ENCODE results near the gene TLE6. TPM values are rescaled to one million over a fixed set of nuclear protein-coding genes. Genes with fewer than 3 reads are reported as not detected.

The TLE6 gene
- total and polyA plus RNA-seq, 2 of the 8 experiments (the other 6 are each of a cell fraction or from before 2014, with no cell fraction given) = 2.5 to 2.9 TPM

GRCh38 chr19:2998642-2999041, 21.3 kb downstream of the TLE6 start:
- H4K91ac ChIP-seq (replicated peaks; ENCODE audit: insufficient read length, low read length) = no peak overlapping the region
- H3K14ac ChIP-seq (ENCODE audit: insufficient read length) = no peak overlapping the region
- no peaks in the 10 kb centered on the region; a peak in 1 of 8 replicates for H3K36me3 ChIP-seq (ENCODE audit: control insufficient read depth in 2 of 4, insufficient read depth in 4 of 4, low read length in 3 of 4)
- H2AK5ac ChIP-seq (ENCODE audit: low read depth, low read length) = no peak overlapping the region
- no peaks in the 10 kb centered on the region for H3K79me2 ChIP-seq (ENCODE audit: control insufficient read depth in 1 of 2, insufficient read depth in 2 of 2, low read length in 2 of 2)
- FAIRE-seq (no peak), DNase-seq (ENCODE audit: low read depth in 1 of 2, low spot score in 2 of 2) (no peak)
- no peaks in the 10 kb centered on the region for H3K4me1 ChIP-seq (replicated peaks in 1 of 4; ENCODE audit: control insufficient read depth in 3 of 4, insufficient read depth in 4 of 4, low read length in 3 of 4)
- no peak overlapping the region for H3K4me2 ChIP-seq (ENCODE audit: insufficient read depth in 1 of 2, low read depth in 2 of 2, low read length in 2 of 2)
- no peak overlapping the region for H3K4me3 ChIP-seq (ENCODE audit: extremely low read depth in 1 of 4, insufficient read depth in 2 of 4, low read depth in 3 of 4, low read length in 4 of 4)
- H3K9me3 ChIP-seq (ENCODE audit: insufficient read depth in 2 of 2, low read depth in 1 of 2, low read length in 1 of 2) = no peaks in the 10 kb centered on the region
- H2BK12ac ChIP-seq (ENCODE audit: low read depth, low read length) = no peak overlapping the region
- H4K20me1 ChIP-seq (replicated peaks in 1 of 2; ENCODE audit: control insufficient read depth in 1 of 2, insufficient read depth in 2 of 2, low read length in 2 of 2) = peaks cover 0 to 2% of the 10 kb centered on the region in 2 experiments
- H2BK20ac ChIP-seq (ENCODE audit: low read length) = no peak overlapping the region
- H4K5ac ChIP-seq (ENCODE audit: insufficient read length, low read depth, low read length) = no peak overlapping the region
- H2BK15ac ChIP-seq (ENCODE audit: low read length) = no peak overlapping the region
- WGBS, 2 experiments (ENCODE audit: extremely low coverage in 1 of 2, insufficient coverage in 1 of 2, insufficient read length in 1 of 2, insufficient replicate concordance in 2 of 2, low coverage in 1 of 2, low lambda C conversion rate in 2 of 2, missing lambda C conversion rate in 1 of 2) = 95% methylated on average over 11 of the region's 11 CpGs; no CpG with 5 or more reads in 1 of the 2 experiments
- no peak overlapping the region for H3K4ac ChIP-seq (replicated peaks; ENCODE audit: insufficient read length, low read depth, low read length)
- no peaks in the 10 kb centered on the region for H3K79me1 ChIP-seq (ENCODE audit: low read depth, low read length)
- ChIA-PET CTCF (ENCODE audit: partially characterized antibody) (interaction anchor here (0.9 kb wide), 1 partner anchor 53 kb away, joined by 4 read pairs; no protein-coding TSS in a partner anchor), POLR2A (ENCODE audit: partially characterized antibody) (no interaction called here)
- no peak overlapping the region for H2AFZ ChIP-seq (ENCODE audit: low read length)
- no peak overlapping the region for H3K23ac ChIP-seq (ENCODE audit: insufficient read length)
- no peaks in the 10 kb centered on the region for H3K23me2 ChIP-seq (ENCODE audit: low read depth, low read length)
- H4K8ac ChIP-seq (ENCODE audit: extremely low read depth, insufficient read depth, low read length) = no peak overlapping the region
- H2BK5ac ChIP-seq (ENCODE audit: low read depth, low read length) = no peak overlapping the region
- H3K56ac ChIP-seq (replicated peaks; ENCODE audit: insufficient read length, low read depth, low read length) = no peak overlapping the region
- H3K18ac ChIP-seq (ENCODE audit: extremely low read depth, low read length) = no peak overlapping the region
- no peak overlapping the region for H3K27ac ChIP-seq (ENCODE audit: low read depth, low read length)
- no peaks in the 10 kb centered on the region for H3K27me3 ChIP-seq (replicated peaks in 1 of 4; ENCODE audit: control insufficient read depth in 3 of 4, extremely low read depth in 1 of 4, insufficient read depth in 3 of 4, low read length in 3 of 4)
- H3K9ac ChIP-seq (replicated peaks in 1 of 4; ENCODE audit: extremely low read depth in 1 of 4, low read depth in 3 of 4, low read length in 3 of 4) = no peak overlapping the region
- H2BK120ac ChIP-seq (replicated peaks; ENCODE audit: low read depth, low read length) = no peak overlapping the region
- TF ChIP-seq KDM1A (IDR thresholded peaks at IDR 0.05; ENCODE audit: borderline replicate concordance, low read length) (no peak), POLR2A (IDR thresholded peaks at IDR 0.05; ENCODE audit: control extremely low read depth in 1 of 2, low read depth in 2 of 2, low read length in 2 of 2) (no peak), BACH1 (IDR thresholded peaks at IDR 0.05; ENCODE audit: low read length) (no peak), SIN3A (conservative IDR thresholded peaks at IDR 0.05 in 1 of 2, IDR thresholded peaks at IDR 0.05 in 1 of 2; ENCODE audit: low read depth in 1 of 2, low read length in 2 of 2) (no peak), RBBP5 (IDR thresholded peaks at IDR 0.05; ENCODE audit: borderline replicate concordance, low read depth, low read length) (no peak), MAFK (IDR thresholded peaks at IDR 0.05; ENCODE audit: low read depth, low read length) (no peak), EP300 (IDR thresholded peaks at IDR 0.05; ENCODE audit: borderline replicate concordance in 1 of 2, low read depth in 2 of 2, low read length in 2 of 2) (no peak), ASH2L (IDR thresholded peaks at IDR 0.05; ENCODE audit: low read length) (no peak), TEAD4 (IDR thresholded peaks at IDR 0.05; ENCODE audit: low read depth, low read length) (no peak), CHD1 (IDR thresholded peaks at IDR 0.05; ENCODE audit: low read depth, low read length) (no peak)
- TF ChIP-seq, protein P1, sequence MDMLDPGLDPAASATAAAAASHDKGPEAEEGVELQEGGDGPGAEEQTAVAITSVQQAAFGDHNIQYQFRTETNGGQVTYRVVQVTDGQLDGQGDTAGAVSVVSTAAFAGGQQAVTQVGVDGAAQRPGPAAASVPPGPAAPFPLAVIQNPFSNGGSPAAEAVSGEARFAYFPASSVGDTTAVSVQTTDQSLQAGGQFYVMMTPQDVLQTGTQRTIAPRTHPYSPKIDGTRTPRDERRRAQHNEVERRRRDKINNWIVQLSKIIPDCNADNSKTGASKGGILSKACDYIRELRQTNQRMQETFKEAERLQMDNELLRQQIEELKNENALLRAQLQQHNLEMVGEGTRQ (IDR thresholded peaks at IDR 0.05; ENCODE audit: low read length) = no peak
